IMR-90 (cell line): ENCODE measurements around the gene WDR37.

ENCODE experiments used
- CTCF ChIP-seq: conservative IDR thresholded peaks from 2 replicates; pipeline ENCODE4 v1.5.1; 2012; ENCODE audit warnings: mild to moderate bottlenecking, low read depth, low read length, improper control_type of control experiment
- MAZ ChIP-seq: IDR thresholded peaks from 2 replicates; pipeline ENCODE4 v1.6.1; 2012; ENCODE audit warnings: low read depth, mild to moderate bottlenecking, low read length, improper control_type of control experiment, moderate library complexity, borderline replicate concordance
- POLR2A ChIP-seq: IDR thresholded peaks from 2 replicates; pipeline ENCODE4 v1.6.1; 2012; ENCODE audit warnings: mild to moderate bottlenecking, low read depth, low read length
- RFX5 ChIP-seq: IDR thresholded peaks from 2 replicates; pipeline ENCODE4 v1.8.0; 2012; ENCODE audit warnings: low read depth, mild to moderate bottlenecking, low read length, moderate library complexity

GRCh38 chr10:1020958-1021357, 35.2 kb upstream of the WDR37 start:
- no peak for TF ChIP-seq RFX5
- TF ChIP-seq CTCF = no peak
- TF ChIP-seq POLR2A = no peak
- TF ChIP-seq MAZ = no peak
